Testis (tissue), 2 donors: ENCODE measurements around the gene VPS52.

Experiments
- CTCF ChIP-seq, 3 experiments: fragments of 450-650 bp in 2 of 3; fragments of 200-600 bp in 1 of 3; sonication (generic) in 1 of 3; IDR thresholded peaks; one replicate each; pipeline ENCODE4 v1.5.1; 2016 to 2019; ENCODE audit warnings: antibody characterized with exemption in 3 of 3, mild to moderate bottlenecking in 2 of 3, moderate library complexity in 1 of 3
- POLR2A ChIP-seq: fragments of 450-650 bp; IDR thresholded peaks from one replicate; pipeline ENCODE4 v1.6.1; 2017; ENCODE audit warnings: antibody characterized with exemption, mild to moderate bottlenecking, moderate library complexity

GRCh38 chr6:33249732-33250630, 21.7 kb downstream of the VPS52 start:
- TF ChIP-seq CTCF (IDR thresholded peaks at IDR 0.05) (no peak), POLR2A (no peak)
